A673 (cell line): ENCODE data around the gene HDGF. TPM values are rescaled to one million over a fixed set of nuclear protein-coding genes. Genes with fewer than 3 reads are reported as not detected.

Experiments used
- BruUV-seq: library from RNA; stranded (reverse); fragments of 400-500 nt; replicated peaks from 2 replicates; lab custom pipeline; 2021; lab: Mats Ljungman, UMichigan
- CTCF ChIA-PET: fragments of 300-600 bp; sonication (Branson Sonifier 250); formaldehyde crosslinking; loops from one replicate; lab custom pipeline; 2022; ENCODE audit warnings: antibody characterized with exemption; lab: Charles Lee
- POLR2A ChIA-PET: fragments of 300-600 bp; sonication (Branson Sonifier 250); formaldehyde crosslinking; loops from one replicate; lab custom pipeline; 2022; ENCODE audit warnings: antibody characterized with exemption; ENCODE audit not compliant: low non-redundant PET; lab: Charles Lee
- DNase-seq: peaks from one replicate; pipeline ENCODE4 v3.0.0-alpha.2; 2015; ENCODE audit warnings: low spot score
- H3K27ac ChIP-seq: fragments of 200-600 bp; sonication (generic); 2 replicates; pipeline ENCODE4 v1.5.1; 2016; ENCODE audit warnings: mixed run types, low read depth, mild to moderate bottlenecking, mixed read lengths, antibody characterized with exemption, low read length; ENCODE audit not compliant: poor library complexity, severe bottlenecking
- H3K27me3 ChIP-seq: fragments of 200-600 bp; sonication (generic); replicated peaks from 2 replicates; pipeline ENCODE4 v1.6.1; 2017; ENCODE audit warnings: mixed run types, low read depth, mild to moderate bottlenecking, mixed read lengths, antibody characterized with exemption, low read length; ENCODE audit not compliant: insufficient read depth, poor library complexity
- H3K36me3 ChIP-seq: fragments of 200-600 bp; sonication (generic); 2 replicates; pipeline ENCODE4 v1.6.1; 2016; ENCODE audit warnings: mixed run types, mild to moderate bottlenecking, mixed read lengths, antibody characterized with exemption, low read length; ENCODE audit not compliant: insufficient read depth, poor library complexity, severe bottlenecking
- H3K4me1 ChIP-seq: fragments of 200-600 bp; sonication (generic); 2 replicates; pipeline ENCODE4 v1.6.1; 2017; ENCODE audit warnings: mixed run types, mild to moderate bottlenecking, mixed read lengths, antibody characterized with exemption, low read length; ENCODE audit not compliant: insufficient read depth, poor library complexity, severe bottlenecking
- H3K4me3 ChIP-seq: fragments of 200-600 bp; sonication (generic); 2 replicates; pipeline ENCODE4 v1.5.1; 2016; ENCODE audit warnings: low read depth, mixed run types, mild to moderate bottlenecking, mixed read lengths, low read length; ENCODE audit not compliant: poor library complexity, severe bottlenecking
- H3K9me3 ChIP-seq: fragments of 200-600 bp; sonication (generic); 2 replicates; pipeline ENCODE4 v1.6.1; 2016; ENCODE audit warnings: mixed run types, low read depth, mild to moderate bottlenecking, mixed read lengths, antibody characterized with exemption, low read length; ENCODE audit not compliant: poor library complexity, severe bottlenecking
- EZH2 ChIP-seq: fragments of 200-600 bp; sonication (generic); IDR thresholded peaks from 2 replicates; pipeline ENCODE4 v1.6.1; 2017; ENCODE audit warnings: borderline replicate concordance, low read depth, mild to moderate bottlenecking, mixed read lengths, antibody characterized with exemption, low read length; ENCODE audit not compliant: poor library complexity, severe bottlenecking
- intact Hi-C: fragments of 100-400 bp; cut with micrococcal nuclease; formaldehyde crosslinking; loops from one replicate; pipeline ENCODE4 v1.10.0; 2022; ENCODE audit not compliant: unreplicated experiment
- total RNA-seq: library from RNA; stranded (reverse); gene quantifications from 2 replicates; pipeline ENCODE4 v1.2.3, GENCODE V29; 2021
- TF ChIP-seq, protein P1 (sequence below): fragments of 300-800, 200-600 bp; sonication (generic); conservative IDR thresholded peaks from 2 replicates; pipeline ENCODE4 v1.5.1; 2017; ENCODE audit warnings: low read depth, mild to moderate bottlenecking, antibody characterized with exemption, low read length, moderate library complexity, mixed read lengths

The HDGF gene
- total RNA-seq, 1 experiment from 2014 or later: 536 TPM

GRCh38 chr1:156717351-156717750 is 34.1 kb downstream of the HDGF start:
- intact Hi-C loops: no loop called here
- no peaks in the 10 kb centered on the region for H3K4me1 ChIP-seq
- ChIA-PET POLR2A (no interaction called here), CTCF (no interaction called here)
- no peak for DNase-seq
- no peaks in the 10 kb centered on the region for H3K9me3 ChIP-seq
- no TSS peak for BruUV-seq
- TF ChIP-seq, protein P1, sequence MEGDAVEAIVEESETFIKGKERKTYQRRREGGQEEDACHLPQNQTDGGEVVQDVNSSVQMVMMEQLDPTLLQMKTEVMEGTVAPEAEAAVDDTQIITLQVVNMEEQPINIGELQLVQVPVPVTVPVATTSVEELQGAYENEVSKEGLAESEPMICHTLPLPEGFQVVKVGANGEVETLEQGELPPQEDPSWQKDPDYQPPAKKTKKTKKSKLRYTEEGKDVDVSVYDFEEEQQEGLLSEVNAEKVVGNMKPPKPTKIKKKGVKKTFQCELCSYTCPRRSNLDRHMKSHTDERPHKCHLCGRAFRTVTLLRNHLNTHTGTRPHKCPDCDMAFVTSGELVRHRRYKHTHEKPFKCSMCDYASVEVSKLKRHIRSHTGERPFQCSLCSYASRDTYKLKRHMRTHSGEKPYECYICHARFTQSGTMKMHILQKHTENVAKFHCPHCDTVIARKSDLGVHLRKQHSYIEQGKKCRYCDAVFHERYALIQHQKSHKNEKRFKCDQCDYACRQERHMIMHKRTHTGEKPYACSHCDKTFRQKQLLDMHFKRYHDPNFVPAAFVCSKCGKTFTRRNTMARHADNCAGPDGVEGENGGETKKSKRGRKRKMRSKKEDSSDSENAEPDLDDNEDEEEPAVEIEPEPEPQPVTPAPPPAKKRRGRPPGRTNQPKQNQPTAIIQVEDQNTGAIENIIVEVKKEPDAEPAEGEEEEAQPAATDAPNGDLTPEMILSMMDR: no peak
- TF ChIP-seq EZH2: no peak
- H3K27ac ChIP-seq: no peak overlapping the region
- no peaks in the 10 kb centered on the region for H3K27me3 ChIP-seq
- H3K4me3 ChIP-seq: no peak overlapping the region
- peaks cover 13% of the 10 kb centered on the region for H3K36me3 ChIP-seq

DNA sequence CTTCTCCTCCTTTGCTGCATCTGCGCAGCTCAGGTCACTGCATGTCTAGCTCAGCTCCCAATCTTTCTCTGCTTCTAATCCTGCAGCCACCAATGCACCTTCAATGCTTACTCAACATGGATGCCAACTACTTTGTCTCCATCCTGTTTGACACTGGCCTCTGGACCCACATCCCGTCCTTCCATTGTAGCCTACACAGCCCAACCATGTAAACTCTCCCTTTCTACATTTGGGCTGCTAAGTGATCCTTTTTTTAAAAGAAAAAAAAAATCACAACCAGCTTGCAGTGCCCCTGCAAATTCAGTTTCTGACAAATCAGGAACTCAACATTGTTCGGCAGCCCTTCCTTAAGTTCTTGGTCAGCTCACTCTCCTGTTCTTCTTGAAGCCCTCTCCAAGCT is 36.6 kb downstream of the HDGF start:
- intact Hi-C loops: no loop called here
- ChIA-PET POLR2A (no interaction called here), CTCF (interaction anchor here (0.6 to 0.7 kb wide), 2 partner anchors 8 to 11 kb away, joined by 3 to 7 read pairs; no protein-coding TSS in a partner anchor)
- no peaks in the 10 kb centered on the region for H3K4me1 ChIP-seq
- H3K27ac ChIP-seq: no peak overlapping the region
- H3K4me3 ChIP-seq: no peak overlapping the region
- no TSS peak for BruUV-seq
- no peak for TF ChIP-seq EZH2
- TF ChIP-seq, protein P1: no peak
- no peaks in the 10 kb centered on the region for H3K36me3 ChIP-seq
- DNase-seq: no peak
- no peaks in the 10 kb centered on the region for H3K27me3 ChIP-seq
- no peaks in the 10 kb centered on the region for H3K9me3 ChIP-seq

GRCh38 chr1:156712626-156713025 is 38.8 kb downstream of the HDGF start:
- CTCF ChIA-PET: interaction anchor here (0.8 kb wide), 2 partner anchors 13 to 23 kb away, joined by 3 to 4 read pairs; no protein-coding TSS in a partner anchor
- intact Hi-C loops: no loop called here
- POLR2A ChIA-PET: no interaction called here
- Histone ChIP-seq H3K36me3 (no peaks in the 10 kb centered on the region), H3K4me3 (no peak overlapping the region), H3K4me1 (no peaks in the 10 kb centered on the region), H3K9me3 (no peaks in the 10 kb centered on the region), H3K27ac (no peak overlapping the region), H3K27me3 (no peaks in the 10 kb centered on the region)
- DNase-seq: no peak
- TF ChIP-seq EZH2: no peak
- no TSS peak for BruUV-seq
